Stimulated activated CD4-positive, alpha-beta T cell treated with anti-CD3 and anti-CD28 coated beads, Interleukin-12 subunit alpha, Interleukin-12 subunit beta, amount 100 ng/mL, for 24 hours (primary cell): ENCODE data around the gene NPAS2.

Experiments
- DNase-seq, 2 experiments: peaks; one replicate each; pipeline ENCODE4 v3.0.0-alpha.2; 2020; ENCODE audit warnings: low read depth in 2 of 2

Gene NPAS2

DNA sequence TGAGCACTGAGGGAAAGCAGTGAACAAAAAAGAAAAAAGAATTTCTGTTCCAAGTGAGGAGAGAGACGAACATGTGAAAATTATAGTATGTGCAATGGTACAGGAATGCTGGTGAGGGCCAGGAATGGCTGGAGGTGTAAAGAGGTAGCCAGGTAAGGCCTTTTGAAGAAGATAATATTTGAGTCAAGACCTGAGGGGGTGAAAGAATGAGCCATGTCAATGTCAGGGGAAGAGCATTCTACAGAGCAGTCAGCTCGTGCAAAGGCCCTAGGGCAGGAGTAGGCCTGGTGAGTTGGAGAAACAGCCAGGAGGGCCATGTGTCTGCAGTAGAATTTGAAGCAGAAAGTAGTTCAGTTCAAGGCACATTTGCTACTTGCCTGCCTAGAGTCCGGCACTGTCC is 169.7 kb downstream of the NPAS2 start:
- DNase-seq = no peak

DNA sequence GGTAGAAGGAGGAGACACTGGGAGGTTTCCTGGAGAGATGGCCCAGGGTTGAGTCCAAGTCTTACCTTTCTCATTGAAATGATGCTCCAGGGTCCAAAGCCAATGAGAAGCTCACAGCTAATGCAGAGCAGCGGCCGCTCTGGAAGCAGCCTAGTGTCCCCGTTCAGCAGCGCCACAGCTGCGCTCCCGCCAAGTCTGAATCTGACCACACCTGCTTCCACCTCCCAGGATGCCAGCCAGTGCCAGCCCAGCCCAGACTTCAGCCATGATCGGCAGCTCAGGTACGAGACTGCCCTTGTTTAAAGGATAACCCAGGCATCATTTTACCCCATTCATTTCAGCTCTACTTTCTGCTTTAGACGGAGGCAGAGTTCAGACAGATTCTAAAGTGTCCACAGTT is 170.2 kb downstream of the NPAS2 start:
- no peak for DNase-seq

DNA sequence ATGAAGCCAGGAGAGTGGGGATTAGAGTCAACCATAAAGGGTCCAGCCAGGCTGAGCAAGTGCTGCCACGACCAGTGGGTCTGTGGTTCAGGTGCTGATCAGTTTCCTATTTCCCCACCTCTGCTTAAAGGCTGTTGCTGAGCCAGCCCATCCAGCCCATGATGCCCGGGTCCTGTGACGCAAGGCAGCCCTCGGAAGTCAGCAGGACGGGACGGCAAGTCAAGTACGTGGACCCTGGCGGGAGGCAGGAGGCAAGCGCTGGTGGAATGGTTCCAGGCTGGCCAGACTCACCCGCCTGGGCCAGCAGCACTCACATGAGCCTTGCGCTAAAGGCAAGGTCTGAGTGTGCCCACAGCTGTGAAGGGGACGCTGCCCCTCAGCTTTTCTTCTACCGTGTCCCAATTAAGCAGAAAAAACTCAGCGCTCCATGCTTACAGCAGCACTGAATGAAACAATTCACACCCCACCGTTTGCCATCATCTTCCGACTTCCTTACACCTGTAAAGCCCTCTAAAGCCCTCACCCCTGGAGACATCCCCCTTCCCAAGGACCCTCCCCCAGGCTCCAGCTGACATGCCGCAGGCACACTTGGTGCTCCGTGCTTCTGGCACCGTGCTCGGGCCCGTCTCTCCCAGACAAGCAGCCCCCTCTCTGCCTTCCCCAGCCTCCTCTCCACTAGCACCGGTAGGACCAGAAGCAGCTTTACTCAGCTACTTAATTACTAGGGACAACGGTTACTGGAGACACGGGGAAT is 170.9 kb downstream of the NPAS2 start:
- no peak for DNase-seq

DNA sequence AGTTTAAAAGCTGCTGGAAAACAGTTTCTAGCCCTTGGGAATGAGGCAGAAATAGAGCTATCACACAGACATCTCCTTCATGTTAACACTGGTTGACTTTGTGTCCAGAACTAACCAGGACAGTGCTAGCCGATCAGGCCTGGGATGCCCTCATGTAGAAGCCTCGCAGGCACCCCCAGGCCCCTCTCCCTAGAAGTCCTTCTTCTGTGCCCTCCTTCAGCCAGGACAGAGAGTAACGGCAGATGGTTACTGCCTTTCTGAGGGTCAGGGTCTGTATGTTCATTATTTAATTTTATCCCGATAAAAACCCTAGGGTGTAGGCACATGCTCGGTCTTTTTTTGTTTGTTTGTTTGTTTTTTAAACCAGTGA is 171.4 kb downstream of the NPAS2 start:
- DNase-seq = no peak

DNA sequence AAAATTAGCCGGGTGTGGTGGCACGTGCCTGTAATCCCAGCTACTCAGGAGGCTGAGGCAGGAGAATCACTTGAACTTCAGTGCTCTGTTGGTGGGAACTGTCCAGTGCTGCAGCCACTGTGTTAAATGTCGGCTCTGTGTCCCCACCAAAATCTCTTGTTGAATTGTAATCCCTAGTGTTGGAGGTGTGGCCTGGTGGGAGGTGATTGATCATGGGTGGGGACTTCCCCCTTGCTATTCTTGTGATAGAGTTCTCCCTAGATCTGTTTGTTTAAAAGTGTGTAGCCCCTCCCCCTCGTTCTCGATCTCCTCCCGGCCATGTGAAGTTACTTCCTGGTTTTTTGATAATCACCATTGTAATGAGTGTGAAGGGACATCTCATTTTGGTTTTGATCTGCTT is 172.3 kb downstream of the NPAS2 start:
- no peak for DNase-seq

DNA sequence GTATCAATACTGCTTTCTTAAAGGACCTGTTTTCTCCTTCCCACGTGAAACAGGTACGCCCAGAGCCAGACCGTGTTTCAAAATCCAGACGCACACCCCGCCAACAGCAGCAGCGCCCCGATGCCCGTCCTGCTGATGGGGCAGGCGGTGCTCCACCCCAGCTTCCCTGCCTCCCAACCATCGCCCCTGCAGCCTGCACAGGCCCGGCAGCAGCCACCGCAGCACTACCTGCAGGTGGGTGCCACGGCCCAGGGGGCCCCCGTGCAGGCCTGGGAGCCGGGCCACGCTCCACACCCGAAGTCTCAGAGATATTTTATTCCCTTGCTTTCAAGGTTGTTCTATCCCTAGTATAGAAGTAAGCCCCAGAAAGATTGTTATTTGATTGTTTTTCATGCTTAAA is 173.4 kb downstream of the NPAS2 start:
- no peak for DNase-seq

DNA sequence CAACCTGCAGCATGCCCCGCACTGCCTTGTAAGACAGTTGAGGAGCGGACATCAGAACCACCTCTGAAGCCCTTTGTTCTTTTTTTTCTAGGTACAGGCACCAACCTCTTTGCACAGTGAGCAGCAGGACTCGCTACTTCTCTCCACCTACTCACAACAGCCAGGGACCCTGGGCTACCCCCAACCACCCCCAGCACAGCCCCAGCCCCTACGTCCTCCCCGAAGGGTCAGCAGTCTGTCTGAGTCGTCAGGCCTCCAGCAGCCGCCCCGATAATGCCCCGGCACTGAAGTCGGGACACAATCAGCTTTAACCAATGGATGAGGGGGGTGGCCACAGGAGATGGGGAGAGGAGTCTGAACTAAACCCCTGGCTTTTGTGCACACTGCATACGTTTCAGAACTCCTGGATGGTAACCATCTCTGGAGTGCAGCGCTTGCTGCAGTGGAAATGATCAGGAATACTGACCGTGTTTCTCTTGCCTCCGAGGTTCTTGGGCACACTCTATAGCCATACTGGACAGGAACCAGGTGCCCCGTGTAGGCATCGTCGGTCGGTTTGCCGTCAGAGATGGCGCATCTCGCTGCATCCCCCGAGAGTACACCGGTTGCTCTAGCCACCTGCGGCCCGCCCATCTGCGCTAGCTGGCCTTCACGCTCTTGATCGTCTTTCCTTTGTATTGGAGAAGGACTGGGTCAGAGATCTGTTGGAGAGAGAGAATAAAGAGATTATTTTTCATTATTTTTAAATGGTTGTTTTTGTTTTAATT is 175.6 kb downstream of the NPAS2 start:
- no peak for DNase-seq

DNA sequence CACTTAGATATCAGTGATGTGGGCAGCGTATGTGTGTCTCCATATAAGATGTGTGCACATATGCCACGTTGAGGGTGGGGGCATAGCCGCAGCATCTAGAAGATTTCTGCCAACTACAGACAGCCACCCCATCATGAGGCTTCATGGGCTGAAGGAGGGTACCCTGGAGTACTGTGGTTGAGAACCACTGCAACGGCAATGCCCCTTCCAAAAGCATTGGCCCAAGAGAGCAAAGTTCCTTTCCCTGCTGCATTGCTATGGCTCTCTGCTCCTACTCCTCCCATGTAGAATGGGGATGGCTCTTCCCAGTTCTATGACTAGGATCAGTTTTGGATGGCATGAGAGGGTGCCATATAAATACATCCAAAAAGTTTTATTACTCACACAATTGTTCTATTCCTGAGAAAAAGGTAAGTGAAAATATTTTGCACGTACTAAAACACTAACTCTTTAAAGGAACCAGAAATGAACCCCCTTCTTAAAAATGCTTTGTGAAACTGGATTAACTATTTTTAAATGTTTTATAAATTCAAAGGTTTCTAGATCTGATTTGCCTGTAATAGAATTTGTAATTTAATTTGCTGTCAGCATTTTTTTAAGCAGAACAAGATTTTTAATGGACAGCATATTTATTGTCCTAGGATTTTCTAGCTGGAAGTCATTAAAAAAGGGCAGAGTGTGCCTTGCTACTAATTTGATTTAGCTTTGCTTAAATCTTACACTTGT is 177.7 kb downstream of the NPAS2 start:
- DNase-seq = no peak

DNA sequence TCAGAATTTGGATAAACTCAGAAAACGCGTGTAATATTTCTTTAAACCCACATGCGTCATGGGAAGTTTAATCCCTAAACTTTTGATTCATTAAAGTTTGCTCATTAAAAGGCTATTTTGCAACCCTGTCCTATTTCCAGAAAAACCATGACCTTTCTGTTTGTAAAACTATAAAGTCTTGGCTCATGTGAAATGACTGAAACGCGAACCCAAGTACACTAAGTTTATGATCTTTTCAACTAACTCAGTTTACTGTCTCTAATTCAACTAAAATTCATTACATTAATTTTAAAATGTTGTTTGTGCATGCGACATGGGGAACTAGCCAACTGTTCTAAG is 178.3 kb downstream of the NPAS2 start:
- no peak for DNase-seq

DNA sequence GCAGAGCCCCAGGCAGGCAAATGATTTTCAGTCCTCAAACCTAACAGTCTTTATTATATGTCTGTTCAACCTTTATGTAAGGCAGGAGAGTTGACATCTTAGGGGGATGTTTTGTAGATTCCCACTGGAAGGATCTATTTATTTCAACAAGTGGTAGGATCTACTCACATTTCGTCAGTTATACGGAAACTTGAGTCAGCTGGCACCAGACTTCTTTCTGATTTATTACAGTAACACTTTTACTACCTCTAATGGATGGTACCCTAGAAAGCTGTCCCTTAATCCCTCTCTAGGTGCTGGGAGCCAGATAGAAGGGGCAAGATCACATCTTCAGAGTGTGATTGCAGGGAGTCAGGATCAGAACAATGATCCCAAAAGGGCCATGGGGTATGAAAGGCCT is 180.1 kb downstream of the NPAS2 start:
- DNase-seq = no peak

DNA sequence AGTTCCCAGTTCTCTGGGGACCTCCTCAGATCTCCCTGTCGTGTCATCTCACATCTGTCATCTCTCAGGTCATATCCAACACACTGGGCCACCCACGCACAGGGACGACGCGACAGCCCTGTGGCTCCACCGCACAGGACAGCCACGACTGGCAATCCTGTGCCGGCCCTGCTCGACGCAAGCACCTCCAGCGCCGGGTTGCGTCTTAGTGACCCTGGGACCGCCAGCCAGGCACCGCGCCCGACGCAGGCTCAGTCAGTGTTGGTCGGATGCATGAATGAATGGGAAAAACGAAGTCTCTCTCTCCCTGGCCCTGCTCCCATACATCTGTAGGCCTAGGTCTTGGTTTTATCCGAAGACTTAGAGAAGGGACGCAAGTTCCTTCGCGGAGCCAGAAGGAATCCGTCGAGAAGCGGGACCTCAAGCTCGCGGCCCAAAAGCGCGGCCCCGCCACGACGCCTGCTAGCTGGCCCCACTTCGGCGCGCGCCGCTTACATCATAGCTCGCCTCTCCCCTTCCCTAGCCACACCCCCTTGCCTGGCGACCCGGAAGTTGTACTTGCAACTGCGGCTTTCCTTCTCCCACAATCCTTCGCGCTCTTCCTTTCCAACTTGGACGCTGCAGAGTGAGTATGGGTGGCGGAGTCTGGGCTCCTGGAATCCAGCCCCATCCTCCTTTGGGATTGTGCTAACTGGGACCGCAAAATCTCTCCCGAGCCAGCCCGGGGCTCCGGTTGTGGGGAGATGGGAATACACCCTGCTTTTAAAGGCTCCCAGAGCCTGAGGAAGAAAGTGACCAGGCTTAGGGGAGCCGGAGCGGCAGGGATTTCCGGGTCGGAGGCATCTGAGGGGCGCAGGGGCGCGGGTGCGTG is 182.0 kb downstream of the NPAS2 start, which contains the start of gene RPL31:
RPL31 (plus strand) TSS at position 599 of the 871 bp plus-strand sequence. CDS start 413 bp downstream, outside the sequence.
- DNase-seq = peak; percentile 87 to 94

DNA sequence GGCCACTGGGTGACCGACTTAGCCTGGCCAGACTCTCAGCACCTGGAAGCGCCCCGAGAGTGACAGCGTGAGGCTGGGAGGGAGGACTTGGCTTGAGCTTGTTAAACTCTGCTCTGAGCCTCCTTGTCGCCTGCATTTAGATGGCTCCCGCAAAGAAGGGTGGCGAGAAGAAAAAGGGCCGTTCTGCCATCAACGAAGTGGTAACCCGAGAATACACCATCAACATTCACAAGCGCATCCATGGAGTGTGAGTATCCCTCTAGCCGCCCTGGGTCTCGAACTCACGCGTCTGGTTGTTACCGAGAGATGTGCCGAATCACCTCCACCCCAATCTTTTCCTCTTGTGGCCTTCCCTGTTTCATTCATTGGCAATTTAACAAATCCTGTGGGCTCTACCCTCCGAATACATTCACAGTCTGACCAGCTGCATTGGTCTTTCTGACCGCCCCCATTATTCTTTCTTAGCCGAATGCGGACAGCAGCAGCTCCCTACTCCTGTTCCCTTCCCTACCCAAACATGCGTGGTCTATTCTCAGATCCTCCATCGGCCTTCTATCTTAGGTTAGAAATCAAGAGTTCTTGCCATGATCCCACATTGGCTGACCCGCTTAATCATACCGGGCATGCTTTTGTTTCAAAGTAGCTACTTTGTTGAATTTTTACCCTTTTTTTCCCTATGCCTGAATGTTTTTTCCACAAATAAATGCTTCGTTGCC is 182.8 kb downstream of the NPAS2 start:
- DNase-seq = no peak

DNA sequence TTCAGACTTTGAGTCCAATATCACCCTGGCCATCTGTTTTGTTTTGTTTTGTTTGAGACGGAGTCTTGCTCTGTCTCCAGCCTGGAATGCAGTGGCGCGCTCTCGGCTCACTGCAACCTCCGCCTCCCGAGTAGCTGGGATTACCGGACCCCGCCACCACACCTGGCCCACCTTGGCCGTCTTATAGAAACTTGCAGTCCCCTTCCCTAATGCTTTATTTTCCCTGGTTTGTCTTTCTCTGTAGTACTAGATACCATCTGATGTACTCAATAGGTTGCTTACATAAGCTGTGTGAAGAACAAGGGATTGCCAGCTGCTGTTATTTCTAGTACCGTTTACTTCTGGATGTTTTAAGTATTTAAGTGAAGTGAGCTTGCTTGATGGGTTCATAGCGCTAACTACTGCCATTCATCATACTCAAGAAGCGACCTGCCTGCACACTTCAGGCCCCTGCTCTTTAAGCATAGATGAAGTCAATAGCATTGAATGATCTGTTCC is 183.4 kb downstream of the NPAS2 start:
- no peak for DNase-seq

DNA sequence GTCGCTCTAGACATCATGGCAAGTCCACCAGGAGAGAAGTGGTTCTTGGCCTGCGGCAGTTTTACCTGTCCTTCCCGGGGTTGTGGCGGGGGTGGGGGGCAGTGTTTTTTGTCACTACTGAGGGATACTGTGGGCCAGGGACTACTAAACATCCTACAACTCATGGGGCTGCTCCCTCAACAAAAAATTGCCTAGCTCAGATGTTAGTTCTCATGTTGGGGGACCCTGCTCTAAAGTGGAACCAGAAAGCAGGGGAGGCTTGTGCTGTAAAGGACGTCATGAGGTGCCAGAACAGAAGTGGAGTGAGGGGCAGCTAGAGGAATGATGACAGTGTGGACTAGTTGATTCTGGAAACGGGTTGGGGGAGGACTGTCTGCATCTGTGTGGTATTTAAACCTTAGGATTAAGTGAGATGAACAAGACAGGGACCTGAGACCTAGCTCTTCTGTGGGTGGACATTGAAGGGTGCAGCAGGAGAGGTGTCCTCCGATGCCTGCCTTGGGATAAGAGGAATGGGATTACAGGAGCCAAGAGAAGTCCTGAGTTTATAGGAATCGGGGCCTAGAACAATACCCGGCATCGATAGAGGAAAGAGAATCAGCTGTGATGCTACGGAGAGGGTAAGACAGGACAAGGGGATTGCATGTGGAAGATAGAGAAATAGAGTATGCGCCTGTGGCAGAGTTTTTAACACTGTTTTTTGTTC is 184.8 kb downstream of the NPAS2 start:
- DNase-seq = no peak

DNA sequence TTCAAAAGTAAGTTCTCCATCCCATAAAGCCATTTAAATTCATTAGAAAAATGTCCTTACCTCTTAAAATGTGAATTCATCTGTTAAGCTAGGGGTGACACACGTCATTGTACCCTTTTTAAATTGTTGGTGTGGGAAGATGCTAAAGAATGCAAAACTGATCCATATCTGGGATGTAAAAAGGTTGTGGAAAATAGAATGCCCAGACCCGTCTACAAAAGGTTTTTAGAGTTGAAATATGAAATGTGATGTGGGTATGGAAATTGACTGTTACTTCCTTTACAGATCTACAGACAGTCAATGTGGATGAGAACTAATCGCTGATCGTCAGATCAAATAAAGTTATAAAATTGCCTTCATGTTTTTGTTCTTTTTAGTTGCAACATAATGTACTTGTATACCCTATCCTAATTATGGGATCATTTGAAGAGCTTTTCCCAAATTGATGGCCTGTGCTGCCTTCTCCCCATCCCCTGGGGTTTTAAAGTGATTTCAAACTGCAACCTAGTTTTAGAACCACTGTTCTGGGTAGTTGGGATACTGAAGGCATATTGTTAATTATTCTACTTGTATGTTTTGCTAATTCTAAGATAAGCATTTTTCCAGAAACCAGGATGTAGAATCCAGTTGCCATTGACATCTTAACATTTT is 186.3 kb downstream of the NPAS2 start:
- no peak for DNase-seq

DNA sequence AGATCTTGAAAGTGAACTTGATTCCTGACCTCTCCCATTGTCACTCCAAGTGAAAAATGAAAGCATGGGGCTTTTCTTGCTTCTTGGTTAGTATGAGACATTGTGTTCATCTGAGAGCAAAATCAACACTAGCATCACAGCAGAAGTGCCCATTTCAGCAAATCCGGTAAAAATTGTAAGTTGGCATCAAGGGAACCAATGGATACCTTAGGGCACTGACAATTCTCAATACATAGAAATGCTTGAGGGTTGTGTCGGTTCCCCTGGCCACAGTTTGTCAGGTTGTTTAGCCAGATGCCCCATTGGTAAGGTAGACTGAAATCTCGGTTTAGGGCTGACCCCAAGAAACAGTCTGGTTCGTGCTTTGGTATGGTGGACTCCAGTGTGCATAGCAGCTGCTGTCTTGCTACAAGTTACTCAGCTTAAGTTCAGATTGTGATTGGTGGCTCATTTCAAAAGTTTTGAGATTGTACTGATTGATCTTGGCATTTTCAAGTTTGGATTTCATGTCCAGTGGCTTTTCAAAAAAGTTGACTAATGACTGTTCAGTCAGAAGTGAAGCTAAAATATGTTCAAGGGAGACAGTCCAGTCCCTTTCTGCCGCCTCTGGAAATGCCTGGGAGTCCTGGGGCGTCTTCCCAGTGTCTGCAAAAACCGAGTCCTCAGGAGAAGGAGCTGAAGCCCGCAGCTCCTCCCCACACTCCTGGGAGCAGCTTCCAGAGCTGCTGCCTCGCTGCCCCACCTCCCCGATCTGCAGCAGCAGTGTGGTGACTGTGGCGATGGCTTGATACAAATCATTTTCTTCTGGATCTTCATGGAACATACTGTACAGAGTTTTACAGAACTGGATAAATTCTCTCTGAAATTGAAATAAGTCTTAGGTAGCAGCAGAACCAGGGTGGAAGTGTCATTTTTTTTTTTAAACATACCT is 187.7 kb downstream of the NPAS2 start:
- DNase-seq = no peak

DNA sequence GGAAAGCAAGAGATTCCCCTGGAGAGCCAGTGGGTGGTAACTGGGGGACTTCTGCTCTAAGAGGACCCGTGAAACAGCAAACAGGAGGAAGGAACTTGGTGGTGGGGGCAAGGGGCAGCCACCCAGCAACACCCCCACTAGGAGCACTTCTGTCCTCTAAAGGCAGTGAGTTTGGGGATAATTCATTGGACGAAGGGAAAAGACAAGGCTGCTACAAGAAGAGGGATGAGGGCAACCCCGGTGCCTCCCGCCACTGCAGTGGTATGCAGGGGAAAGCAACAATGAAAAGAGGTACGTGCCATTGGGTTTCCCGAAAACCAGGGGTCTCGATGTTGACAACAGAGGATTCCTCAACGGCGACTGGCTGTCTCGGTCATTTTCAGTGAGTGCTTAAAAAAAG is 191.2 kb downstream of the NPAS2 start:
- no peak for DNase-seq

DNA sequence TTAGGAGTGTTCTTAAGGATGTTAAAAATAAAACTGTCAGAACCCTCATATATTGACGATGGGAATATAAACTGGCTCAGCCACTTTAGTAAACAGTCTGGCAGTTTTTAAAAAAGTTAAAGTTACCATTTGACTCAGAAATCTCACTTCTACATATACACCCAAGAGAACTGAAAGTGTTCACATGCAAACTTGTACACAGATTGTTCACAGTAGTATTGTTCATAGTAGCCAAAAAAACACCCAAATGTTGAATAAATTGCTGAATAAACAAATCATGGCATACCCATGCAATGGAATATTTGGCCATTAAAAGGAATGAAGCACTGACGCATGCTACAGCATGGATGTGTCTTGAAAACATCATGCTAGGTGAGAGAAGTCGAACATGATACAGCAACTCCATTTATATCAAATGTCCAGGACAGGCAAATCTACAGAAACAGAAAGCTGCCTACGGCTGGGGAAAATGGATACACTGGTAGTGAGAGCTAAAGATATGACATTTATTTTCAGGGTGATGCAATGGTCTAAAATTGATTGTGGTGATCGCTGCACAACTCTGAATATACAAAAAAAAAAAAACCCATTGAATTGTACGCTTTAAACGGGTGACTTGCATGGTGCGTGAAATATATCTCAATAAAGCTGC is 192.2 kb downstream of the NPAS2 start:
- DNase-seq = no peak
